GM21723 (cell line): Measurements from ENCODE around the gene ISM2.
A peak's percentile ranks its signal among the peaks of the same experiment; 100 is the strongest.

ENCODE experiments used
- ATAC-seq: cut with Tn5 transposase; IDR thresholded peaks from one replicate; pipeline ENCODE4 v1.9.1; 2021; ENCODE audit warnings: mild to moderate bottlenecking, moderate library complexity; ENCODE audit not compliant: unreplicated experiment

ISM2 gene

GRCh38 chr14:77508876-77509275 is 10.3 kb upstream of the ISM2 start:
- ATAC-seq = no peak

GRCh38 chr14:77508249-77508648 is 9.6 kb upstream of the ISM2 start:
- no peak for ATAC-seq

GRCh38 chr14:77507762-77508161 is 9.1 kb upstream of the ISM2 start:
- ATAC-seq = no peak

- ATAC-seq = no peak
Observed at GRCh38 chr14:77505031-77505430, 6.4 kb upstream of the ISM2 start.

GRCh38 chr14:77503138-77503537 is 4.5 kb upstream of the ISM2 start:
- no peak for ATAC-seq

- ATAC-seq = no peak
Observed at GRCh38 chr14:77502109-77502782, 3.6 kb upstream of the ISM2 start.

- ATAC-seq = peak; percentile 29
Observed at GRCh38 chr14:77498984-77499527, 440 bp upstream of the ISM2 start.

- ATAC-seq = no peak
Observed at GRCh38 chr14:77495334-77495733, 3.3 kb downstream of the ISM2 start.

GRCh38 chr14:77491056-77491455 is 7.6 kb downstream of the ISM2 start:
- no peak for ATAC-seq

GRCh38 chr14:77490347-77490986 is 8.1 kb downstream of the ISM2 start:
- no peak for ATAC-seq

GRCh38 chr14:77489041-77489440 is 9.6 kb downstream of the ISM2 start:
- ATAC-seq = no peak

- ATAC-seq = no peak
Observed at GRCh38 chr14:77488558-77488957, 10.1 kb downstream of the ISM2 start.

GRCh38 chr14:77485901-77486678 is 12.5 kb downstream of the ISM2 start:
- ATAC-seq = no peak

- ATAC-seq = no peak
Observed at GRCh38 chr14:77485256-77485655, 13.4 kb downstream of the ISM2 start.

GRCh38 chr14:77482422-77482821 is 16.2 kb downstream of the ISM2 start:
- no peak for ATAC-seq

- ATAC-seq = peak; percentile 94
Observed at GRCh38 chr14:77478796-77479195, 19.8 kb downstream of the ISM2 start.

- no peak for ATAC-seq
Observed at GRCh38 chr14:77478029-77478428, 20.6 kb downstream of the ISM2 start.

GRCh38 chr14:77475432-77476115 is 23.0 kb downstream of the ISM2 start:
- no peak for ATAC-seq

GRCh38 chr14:77474479-77475177 is 24.0 kb downstream of the ISM2 start:
- ATAC-seq = no peak

- no peak for ATAC-seq
Observed at GRCh38 chr14:77473921-77474320, 24.7 kb downstream of the ISM2 start.
